Panc1 (cell line): Measurements from ENCODE around the gene PMPCA. TPM values are rescaled to one million over a fixed set of nuclear protein-coding genes. Genes with fewer than 3 reads are reported as not detected.

Source experiments
- ATAC-seq: fragments of 200-7000 bp; cut with Tn5 transposase; 2 replicates; pipeline ENCODE4 v1.9.1; 2020; ENCODE audit warnings: mild to moderate bottlenecking, moderate library complexity
- BruUV-seq: library from RNA; stranded (reverse); fragments of 400-500 nt; replicated peaks from 2 replicates; lab custom pipeline; 2021; lab: Mats Ljungman, UMichigan
- CTCF ChIA-PET: fragments of 300-600 bp; sonication (Branson Sonifier 250); formaldehyde crosslinking; loops from one replicate; lab custom pipeline; 2022; ENCODE audit warnings: antibody characterized with exemption; lab: Charles Lee
- POLR2A ChIA-PET: fragments of 300-600 bp; sonication (Branson Sonifier 250); formaldehyde crosslinking; loops from one replicate; lab custom pipeline; 2022; ENCODE audit warnings: antibody characterized with exemption; lab: Charles Lee
- DNase-seq: peaks from one replicate; pipeline ENCODE4 v3.0.0-alpha.2; 2010; ENCODE audit warnings: low read depth, low spot score
- H3K27ac ChIP-seq: 2 replicates; pipeline ENCODE4 v1.5.1; 2011; ENCODE audit warnings: mild to moderate bottlenecking, low read length, inconsistent platforms
- H3K27me3 ChIP-seq: fragments of 200-500 bp; sonication (Bioruptor generic); 2 replicates; pipeline ENCODE4 v1.6.0; 2014; ENCODE audit warnings: low read length, inconsistent platforms; ENCODE audit not compliant: control insufficient read depth, insufficient read depth
- H3K36me3 ChIP-seq: fragments of 200-500 bp; sonication (Bioruptor generic); 2 replicates; pipeline ENCODE4 v1.5.1; 2014; ENCODE audit warnings: inconsistent platforms, mild to moderate bottlenecking, low read length, moderate library complexity; ENCODE audit not compliant: control insufficient read depth, insufficient read depth
- H3K4me1 ChIP-seq: 2 replicates; pipeline ENCODE4 v1.5.1; 2011; ENCODE audit warnings: inconsistent platforms, mild to moderate bottlenecking, low read length, moderate library complexity; ENCODE audit not compliant: control insufficient read depth, insufficient read depth
- H3K4me3 ChIP-seq, 2 experiments: 2 replicates each; pipeline ENCODE4 v1.5.1; 2011 to 2012; ENCODE audit warnings: low read depth in 2 of 2, low read length in 2 of 2, mild to moderate bottlenecking in 2 of 2, inconsistent platforms in 1 of 2, moderate library complexity in 1 of 2
- H3K9me3 ChIP-seq: fragments of 200-500 bp; sonication (Bioruptor generic); 2 replicates; pipeline ENCODE4 v1.5.1; 2014; ENCODE audit warnings: low read depth, mild to moderate bottlenecking, inconsistent platforms, low read length, moderate library complexity; ENCODE audit not compliant: control insufficient read depth, insufficient read depth
- CTCF ChIP-seq: fragments of 450-650 bp; IDR thresholded peaks from 2 replicates; pipeline ENCODE4 v1.5.1; 2017; ENCODE audit warnings: mild to moderate bottlenecking
- POLR2AphosphoS5 ChIP-seq: IDR thresholded peaks from 2 replicates; pipeline ENCODE4 v1.6.1; 2012; ENCODE audit warnings: mild to moderate bottlenecking, low read depth, low read length, moderate library complexity
- SIN3A ChIP-seq: IDR thresholded peaks from 2 replicates; pipeline ENCODE4 v1.6.1; 2012; ENCODE audit warnings: low read depth, mild to moderate bottlenecking, low read length, moderate library complexity, borderline replicate concordance; ENCODE audit not compliant: insufficient read depth
- TCF7L2 ChIP-seq: IDR thresholded peaks from 2 replicates; pipeline ENCODE4 v1.6.1; 2011; ENCODE audit warnings: mild to moderate bottlenecking, low read depth, low read length, inconsistent platforms
- in situ Hi-C: cut with HindIII; loops from 2 replicates; pipeline ENCODE4 v1.10.0; 2016; ENCODE audit warnings: low sequenced_read_pairs, low pct_unique_long_range_greater_than_20kb
- intact Hi-C: fragments of 100-400 bp; cut with micrococcal nuclease; formaldehyde crosslinking; loops from one replicate; pipeline ENCODE4 v1.10.0; 2022; ENCODE audit not compliant: unreplicated experiment
- total RNA-seq: library from RNA; stranded (reverse); gene quantifications from one replicate; pipeline ENCODE4 v1.2.1, GENCODE V29; 2021; ENCODE audit not compliant: unreplicated experiment
- TF ChIP-seq, protein P1 (sequence below), 2 experiments: IDR thresholded peaks; 2 replicates each; pipeline ENCODE4 v1.6.1; 2011 to 2012; ENCODE audit warnings: low read depth in 2 of 2, control low read depth in 1 of 2, low read length in 1 of 2, mild to moderate bottlenecking in 1 of 2, moderate library complexity in 1 of 2; ENCODE audit not compliant: insufficient read depth in 1 of 2

Gene PMPCA
- total RNA-seq, 1 experiment from 2014 or later = 60.9 TPM

- ChIA-PET POLR2A (no interaction called here), CTCF (no interaction called here)
- Histone ChIP-seq H3K27me3 (no peaks in the 10 kb centered on the region), H3K9me3 (no peaks in the 10 kb centered on the region), H3K36me3 (no peaks in the 10 kb centered on the region; the same call in none of the 2 replicates), H3K4me3 (no peak overlapping the region), H3K27ac (no peak overlapping the region), H3K4me1 (peaks cover 9% of the 10 kb centered on the region; the same call in 1 of the 2 replicates)
- ATAC-seq (no peak), DNase-seq (no peak)
- intact Hi-C loops = no loop called here
- in situ Hi-C loops = no loop called here
- BruUV-seq = no TSS peak
- no peak for TF ChIP-seq POLR2AphosphoS5
- TF ChIP-seq, protein P1, sequence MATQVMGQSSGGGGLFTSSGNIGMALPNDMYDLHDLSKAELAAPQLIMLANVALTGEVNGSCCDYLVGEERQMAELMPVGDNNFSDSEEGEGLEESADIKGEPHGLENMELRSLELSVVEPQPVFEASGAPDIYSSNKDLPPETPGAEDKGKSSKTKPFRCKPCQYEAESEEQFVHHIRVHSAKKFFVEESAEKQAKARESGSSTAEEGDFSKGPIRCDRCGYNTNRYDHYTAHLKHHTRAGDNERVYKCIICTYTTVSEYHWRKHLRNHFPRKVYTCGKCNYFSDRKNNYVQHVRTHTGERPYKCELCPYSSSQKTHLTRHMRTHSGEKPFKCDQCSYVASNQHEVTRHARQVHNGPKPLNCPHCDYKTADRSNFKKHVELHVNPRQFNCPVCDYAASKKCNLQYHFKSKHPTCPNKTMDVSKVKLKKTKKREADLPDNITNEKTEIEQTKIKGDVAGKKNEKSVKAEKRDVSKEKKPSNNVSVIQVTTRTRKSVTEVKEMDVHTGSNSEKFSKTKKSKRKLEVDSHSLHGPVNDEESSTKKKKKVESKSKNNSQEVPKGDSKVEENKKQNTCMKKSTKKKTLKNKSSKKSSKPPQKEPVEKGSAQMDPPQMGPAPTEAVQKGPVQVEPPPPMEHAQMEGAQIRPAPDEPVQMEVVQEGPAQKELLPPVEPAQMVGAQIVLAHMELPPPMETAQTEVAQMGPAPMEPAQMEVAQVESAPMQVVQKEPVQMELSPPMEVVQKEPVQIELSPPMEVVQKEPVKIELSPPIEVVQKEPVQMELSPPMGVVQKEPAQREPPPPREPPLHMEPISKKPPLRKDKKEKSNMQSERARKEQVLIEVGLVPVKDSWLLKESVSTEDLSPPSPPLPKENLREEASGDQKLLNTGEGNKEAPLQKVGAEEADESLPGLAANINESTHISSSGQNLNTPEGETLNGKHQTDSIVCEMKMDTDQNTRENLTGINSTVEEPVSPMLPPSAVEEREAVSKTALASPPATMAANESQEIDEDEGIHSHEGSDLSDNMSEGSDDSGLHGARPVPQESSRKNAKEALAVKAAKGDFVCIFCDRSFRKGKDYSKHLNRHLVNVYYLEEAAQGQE (IDR thresholded peaks at IDR 0.05; ENCODE audit: insufficient read depth in 1 of 2, low read depth in 2 of 2, low read length in 1 of 2) = no peak
- no peak for TF ChIP-seq CTCF
- no peak for TF ChIP-seq TCF7L2
- no peak for TF ChIP-seq SIN3A
These were observed 12.8 kb upstream of the PMPCA start for GRCh38 chr9:136397643-136398042.

DNA sequence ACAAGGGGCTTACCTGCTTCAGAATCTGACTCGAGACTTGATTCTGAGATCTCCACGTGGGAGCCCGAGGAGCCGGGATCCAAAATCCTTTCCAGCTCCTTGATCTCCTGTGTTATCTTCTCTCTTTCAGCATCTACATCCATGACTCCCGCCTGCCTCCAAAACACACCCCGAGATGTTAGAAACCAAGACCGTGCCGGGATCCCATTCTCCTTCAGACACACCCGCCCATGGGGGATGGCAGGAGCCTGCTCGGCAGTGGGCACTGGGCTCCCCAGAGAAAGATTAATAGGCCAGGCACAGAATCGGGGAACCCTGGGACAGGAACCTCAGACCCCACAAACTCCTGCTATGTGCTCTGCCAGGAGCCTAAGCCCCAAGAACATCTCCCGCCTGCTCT is 12.2 kb upstream of the PMPCA start:
- no peak overlapping the region; a peak in 2 of 4 replicates for H3K4me3 ChIP-seq
- in situ Hi-C loops = no loop called here
- H3K9me3 ChIP-seq = no peaks in the 10 kb centered on the region
- no peak overlapping the region for H3K27ac ChIP-seq
- H3K4me1 ChIP-seq = peaks cover 9% of the 10 kb centered on the region; the same call in 1 of the 2 replicates
- H3K36me3 ChIP-seq = no peaks in the 10 kb centered on the region; the same call in none of the 2 replicates
- BruUV-seq = no TSS peak
- ChIA-PET CTCF (no interaction called here), POLR2A (no interaction called here)
- TF ChIP-seq, protein P1 (IDR thresholded peaks at IDR 0.05; ENCODE audit: insufficient read depth in 1 of 2, low read depth in 2 of 2, low read length in 1 of 2) = no peak
- no peaks in the 10 kb centered on the region for H3K27me3 ChIP-seq
- ATAC-seq = no peak
- intact Hi-C loops = no loop called here
- no peak for DNase-seq
